ENCODE data around the gene RTL5.

The RTL5 gene

DNA sequence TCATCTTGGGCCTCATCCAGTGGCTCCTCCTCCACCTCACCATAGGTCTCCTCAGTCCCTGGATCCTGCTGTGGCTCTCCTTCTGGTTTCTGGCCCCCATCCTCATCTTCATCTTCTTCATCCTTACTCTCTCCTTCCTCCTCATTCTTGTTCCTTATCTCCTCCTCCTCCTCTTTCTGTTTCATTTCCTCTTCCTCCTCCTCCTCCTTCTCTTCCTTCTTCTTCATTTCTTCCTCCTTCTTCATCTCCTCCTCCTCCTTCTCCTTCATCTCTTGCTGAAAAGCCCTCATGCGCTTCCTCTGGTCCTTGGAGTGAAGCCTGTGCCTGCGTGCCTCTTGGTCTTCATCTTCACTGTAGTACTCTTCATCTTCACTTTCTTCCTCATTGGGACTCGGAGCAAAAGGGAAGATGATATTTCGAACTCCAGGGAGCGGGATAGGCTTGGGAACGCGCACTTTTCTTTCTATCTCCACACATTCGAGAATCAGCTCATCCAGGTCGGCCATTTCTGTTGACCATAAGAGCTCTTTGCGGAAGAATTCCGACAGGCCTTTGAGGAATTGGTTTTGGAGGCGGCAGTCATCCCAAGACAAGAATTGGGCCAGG, 1.5 kb downstream of the RTL5 start:
- H3K4me3 ChIP-seq (ENCODE audit: low read length) = no peak overlapping the region
- DNase-seq (ENCODE audit: low read depth) = no peak
- TF ChIP-seq, protein P1, sequence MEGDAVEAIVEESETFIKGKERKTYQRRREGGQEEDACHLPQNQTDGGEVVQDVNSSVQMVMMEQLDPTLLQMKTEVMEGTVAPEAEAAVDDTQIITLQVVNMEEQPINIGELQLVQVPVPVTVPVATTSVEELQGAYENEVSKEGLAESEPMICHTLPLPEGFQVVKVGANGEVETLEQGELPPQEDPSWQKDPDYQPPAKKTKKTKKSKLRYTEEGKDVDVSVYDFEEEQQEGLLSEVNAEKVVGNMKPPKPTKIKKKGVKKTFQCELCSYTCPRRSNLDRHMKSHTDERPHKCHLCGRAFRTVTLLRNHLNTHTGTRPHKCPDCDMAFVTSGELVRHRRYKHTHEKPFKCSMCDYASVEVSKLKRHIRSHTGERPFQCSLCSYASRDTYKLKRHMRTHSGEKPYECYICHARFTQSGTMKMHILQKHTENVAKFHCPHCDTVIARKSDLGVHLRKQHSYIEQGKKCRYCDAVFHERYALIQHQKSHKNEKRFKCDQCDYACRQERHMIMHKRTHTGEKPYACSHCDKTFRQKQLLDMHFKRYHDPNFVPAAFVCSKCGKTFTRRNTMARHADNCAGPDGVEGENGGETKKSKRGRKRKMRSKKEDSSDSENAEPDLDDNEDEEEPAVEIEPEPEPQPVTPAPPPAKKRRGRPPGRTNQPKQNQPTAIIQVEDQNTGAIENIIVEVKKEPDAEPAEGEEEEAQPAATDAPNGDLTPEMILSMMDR (conservative IDR thresholded peaks at IDR 0.05; ENCODE audit: low read depth, low read length) = no peak

DNA sequence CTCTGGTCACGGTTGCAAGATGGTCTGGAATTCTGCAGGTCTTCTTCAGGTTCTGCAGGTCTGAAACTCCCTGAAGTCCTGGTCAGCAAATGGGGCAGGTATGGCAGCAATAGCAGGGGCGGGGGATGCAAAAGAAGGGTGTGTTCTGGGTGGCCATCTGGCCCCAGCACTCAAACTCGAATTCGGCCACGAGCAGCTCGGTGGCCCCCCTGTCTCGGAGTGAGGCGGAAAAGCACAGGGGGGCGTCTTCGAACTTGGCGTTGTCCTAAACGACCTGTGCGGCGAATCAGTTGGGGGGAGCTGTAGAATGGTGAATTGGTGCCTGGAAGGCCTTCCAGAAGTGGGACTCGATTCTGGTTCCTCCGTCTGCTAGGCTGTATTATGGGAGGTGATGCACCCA, 2.1 kb downstream of the RTL5 start:
- TF ChIP-seq, protein P1 (conservative IDR thresholded peaks at IDR 0.05; ENCODE audit: low read depth, low read length) = no peak
- DNase-seq (ENCODE audit: low read depth) = no peak
- H3K4me3 ChIP-seq (ENCODE audit: low read length) = no peak overlapping the region

- TF ChIP-seq, protein P1 (conservative IDR thresholded peaks at IDR 0.05; ENCODE audit: low read depth, low read length) = peak; percentile 56
- H3K4me3 ChIP-seq (ENCODE audit: low read length) = no peak overlapping the region
- DNase-seq (ENCODE audit: low read depth) = no peak
Measured at GRCh38 chrX:72128881-72129280, 2.8 kb downstream of the RTL5 start.

DNA sequence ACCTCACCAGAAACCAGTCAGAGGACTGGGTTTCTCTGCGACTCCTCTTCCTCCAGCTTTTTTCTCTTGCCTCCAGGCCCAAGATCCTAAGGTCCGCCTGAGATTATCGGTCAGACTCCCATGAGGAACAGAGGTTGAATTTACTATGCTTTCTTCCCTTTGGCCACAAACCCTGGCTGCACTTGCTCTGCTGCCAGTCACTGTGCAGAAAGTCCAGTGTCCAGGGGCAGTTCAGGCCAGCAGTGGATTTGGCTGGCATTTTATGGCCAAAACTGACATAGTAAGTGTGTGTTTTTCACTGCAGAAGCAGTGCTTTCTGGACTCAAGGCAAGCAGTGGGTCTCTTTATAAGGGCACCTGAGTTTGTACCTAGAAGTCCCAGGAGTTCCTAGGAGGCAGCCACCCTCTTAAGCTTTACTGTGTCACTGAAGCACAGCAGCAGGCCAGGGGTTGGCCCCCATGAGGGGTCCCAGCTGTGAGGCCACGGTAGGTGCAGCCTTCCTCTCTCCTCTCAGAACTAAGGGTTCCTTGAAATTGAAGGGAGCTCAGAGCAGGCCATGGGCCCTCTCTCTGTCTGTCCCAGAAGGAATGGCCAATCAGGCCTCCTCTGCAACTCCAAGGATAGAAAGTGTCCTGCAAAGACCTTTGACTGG, 3.4 kb downstream of the RTL5 start:
- no peak overlapping the region for H3K4me3 ChIP-seq (ENCODE audit: low read length)
- TF ChIP-seq, protein P1 (conservative IDR thresholded peaks at IDR 0.05; ENCODE audit: low read depth, low read length) = no peak
- no peak for DNase-seq (ENCODE audit: low read depth)

DNA sequence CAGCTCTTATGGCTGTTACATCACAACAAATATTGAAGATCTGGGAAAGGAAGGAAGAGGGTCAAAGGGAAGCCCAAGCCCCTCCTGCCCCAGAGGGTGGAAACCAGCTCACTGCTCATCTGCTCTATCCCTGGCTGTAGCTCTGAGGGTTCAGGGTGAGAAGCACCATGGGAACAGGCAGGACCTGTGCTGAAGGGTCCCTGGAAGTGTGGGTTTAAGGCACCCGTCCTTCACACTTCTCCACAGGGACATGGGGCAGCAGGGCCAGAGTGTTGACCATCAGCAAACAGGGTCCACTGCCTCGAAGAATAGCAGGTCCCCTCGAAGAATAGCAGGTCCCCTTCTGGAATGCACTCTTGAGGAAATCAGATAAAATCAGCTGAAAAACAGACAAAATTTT, 4.4 kb downstream of the RTL5 start:
- DNase-seq (ENCODE audit: low read depth) = no peak
- TF ChIP-seq, protein P1 (conservative IDR thresholded peaks at IDR 0.05; ENCODE audit: low read depth, low read length) = no peak
- H3K4me3 ChIP-seq (ENCODE audit: low read length) = no peak overlapping the region

DNA sequence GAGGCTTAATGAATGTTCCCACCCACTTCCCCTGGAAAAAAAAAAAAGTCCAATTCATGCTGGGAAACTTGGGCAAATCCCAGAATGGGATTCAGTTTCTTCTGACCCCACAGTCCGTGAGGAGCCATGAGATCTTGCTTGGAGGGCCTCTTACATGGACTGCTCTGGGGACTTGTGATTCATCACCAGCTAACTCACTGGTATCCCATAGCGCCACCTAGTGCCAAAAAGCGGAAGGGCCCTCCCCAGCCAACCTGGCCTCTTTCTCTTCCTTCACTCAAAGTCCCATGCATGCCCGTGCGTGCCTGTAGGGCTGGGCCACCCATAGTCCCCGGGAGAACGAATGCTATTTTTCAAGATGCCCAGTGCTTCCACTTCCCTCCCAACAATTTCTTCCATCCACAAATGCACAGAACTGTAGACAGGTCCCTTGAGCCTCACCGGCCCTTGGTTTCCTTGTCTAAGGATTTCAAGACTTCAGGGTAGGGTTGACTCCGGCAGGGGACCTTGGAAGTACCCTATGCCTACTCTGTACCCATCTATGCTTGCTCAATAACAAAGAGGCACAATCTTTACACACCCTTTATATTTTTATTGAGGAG, 5.1 kb downstream of the RTL5 start:
- TF ChIP-seq, protein P1 (conservative IDR thresholded peaks at IDR 0.05; ENCODE audit: low read depth, low read length) = peak; percentile 96
- peak; percentile 46 for DNase-seq (ENCODE audit: low read depth)
- H3K4me3 ChIP-seq (ENCODE audit: low read length) = no peak overlapping the region

- no peak for DNase-seq (ENCODE audit: low read depth)
Measured at GRCh38 chrX:72126048-72126415, 5.7 kb downstream of the RTL5 start.

More at GRCh38 chrX:72126048-72126415, 5.7 kb downstream of the RTL5 start:
- TF ChIP-seq, protein P1 (conservative IDR thresholded peaks at IDR 0.05; ENCODE audit: low read depth, low read length) = no peak
- H3K4me3 ChIP-seq (ENCODE audit: low read length) = no peak overlapping the region

Data from retinal pigment epithelial cell (primary cell).